Hematopoietic multipotent progenitor cell treated with erythropoietin and hydrocortisone succinate and interleukin-3 and kit ligand, for 15 days (in vitro differentiated cells): ENCODE results near the gene ADGRF1.

Source experiments
- DNase-seq: peaks from one replicate; pipeline ENCODE4 v3.0.0-alpha.2; 2015; ENCODE audit warnings: low spot score

Gene ADGRF1

DNA sequence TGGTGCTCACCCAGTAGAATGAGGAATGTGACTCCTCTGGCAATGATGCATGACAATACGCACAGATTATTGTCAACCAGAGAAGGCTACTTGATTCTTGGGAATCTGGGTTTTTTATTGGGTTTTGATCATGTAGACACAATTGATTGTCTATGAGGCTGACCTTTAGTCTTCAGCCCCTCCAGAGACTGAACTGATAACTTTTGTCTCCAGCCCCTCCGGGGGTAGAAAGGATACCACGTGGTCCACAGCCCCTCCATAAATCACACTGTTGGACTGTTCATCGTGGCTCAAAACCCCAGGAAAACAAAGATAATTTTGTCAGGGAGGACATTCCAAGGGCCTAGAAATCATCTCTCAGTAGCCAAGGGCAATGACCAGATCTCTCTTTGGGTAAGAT is 62.9 kb downstream of the ADGRF1 start:
- no peak for DNase-seq

DNA sequence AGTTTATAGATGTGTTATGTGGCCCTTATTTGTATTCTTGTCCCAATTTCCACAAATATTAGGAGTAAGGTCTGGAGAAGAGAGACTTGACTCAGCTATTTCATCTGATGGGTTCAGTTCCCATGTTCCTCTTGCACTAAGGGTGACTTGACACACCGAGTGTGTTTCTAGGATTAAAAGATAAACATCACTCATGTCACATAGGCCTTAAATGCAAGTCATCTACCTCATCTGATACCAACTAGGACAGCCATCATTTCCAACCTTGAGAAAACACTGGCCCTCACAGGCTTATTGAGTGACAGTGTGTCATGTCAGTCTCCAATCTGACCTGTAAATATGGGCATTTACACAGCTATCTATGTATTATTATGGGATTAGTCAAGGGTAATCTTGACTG is 67.3 kb downstream of the ADGRF1 start:
- no peak for DNase-seq

DNA sequence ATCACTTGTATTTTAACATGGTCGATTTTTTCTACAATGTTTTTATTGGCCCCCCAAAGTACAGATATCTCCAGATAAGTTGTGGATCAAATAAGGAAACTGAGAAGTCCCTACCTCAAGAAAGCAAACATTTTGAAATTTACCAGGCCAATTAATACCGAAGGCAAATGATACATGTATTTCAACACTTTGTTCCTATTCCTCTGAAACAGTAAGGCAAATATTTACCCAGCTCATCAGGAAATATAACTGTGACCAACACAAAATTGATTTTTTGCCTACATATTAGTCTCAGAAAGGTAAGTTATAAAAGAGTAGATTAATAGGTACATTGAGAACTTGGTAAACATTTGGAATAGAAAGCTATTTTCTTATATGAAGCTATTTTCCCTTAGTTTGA is 69.1 kb downstream of the ADGRF1 start:
- no peak for DNase-seq

DNA sequence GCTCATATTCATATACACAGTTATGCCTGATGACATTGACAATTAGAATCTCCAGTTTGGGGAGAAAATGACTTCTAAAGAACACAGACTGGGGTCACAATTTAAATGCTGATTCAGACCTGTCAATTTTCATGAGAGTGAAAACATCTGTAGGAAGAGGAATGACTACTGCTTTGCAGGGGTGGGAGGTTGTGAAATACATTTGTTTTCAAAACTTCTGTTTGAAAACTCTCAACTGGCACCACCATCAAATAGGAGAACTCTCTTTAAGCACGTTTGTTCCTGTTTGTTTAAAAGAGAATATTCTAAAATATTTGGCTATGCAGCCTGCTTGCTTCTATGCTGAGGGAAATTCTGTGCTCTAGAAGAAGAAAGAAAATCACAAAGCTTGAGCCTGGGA is 69.6 kb downstream of the ADGRF1 start:
- DNase-seq, result no peak

DNA sequence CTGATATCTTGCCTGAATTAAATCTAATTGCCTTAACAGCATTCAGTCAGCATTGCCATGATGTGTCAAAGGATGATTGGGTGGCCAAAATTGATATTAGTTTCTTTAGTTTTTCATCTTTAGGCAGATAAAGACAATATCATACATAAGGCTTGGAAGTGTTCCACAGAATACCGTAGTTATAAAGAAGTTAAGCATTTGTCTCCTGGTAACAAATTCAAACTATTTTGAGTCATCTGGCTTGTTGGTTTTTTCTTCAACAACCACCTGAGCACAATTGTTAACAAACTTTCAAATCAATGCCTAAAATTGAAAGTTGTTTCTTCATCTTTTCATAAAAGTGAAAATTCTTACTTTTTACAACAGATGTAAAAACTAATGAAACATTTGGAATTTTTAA is 72.9 kb downstream of the ADGRF1 start:
- no peak for DNase-seq

DNA sequence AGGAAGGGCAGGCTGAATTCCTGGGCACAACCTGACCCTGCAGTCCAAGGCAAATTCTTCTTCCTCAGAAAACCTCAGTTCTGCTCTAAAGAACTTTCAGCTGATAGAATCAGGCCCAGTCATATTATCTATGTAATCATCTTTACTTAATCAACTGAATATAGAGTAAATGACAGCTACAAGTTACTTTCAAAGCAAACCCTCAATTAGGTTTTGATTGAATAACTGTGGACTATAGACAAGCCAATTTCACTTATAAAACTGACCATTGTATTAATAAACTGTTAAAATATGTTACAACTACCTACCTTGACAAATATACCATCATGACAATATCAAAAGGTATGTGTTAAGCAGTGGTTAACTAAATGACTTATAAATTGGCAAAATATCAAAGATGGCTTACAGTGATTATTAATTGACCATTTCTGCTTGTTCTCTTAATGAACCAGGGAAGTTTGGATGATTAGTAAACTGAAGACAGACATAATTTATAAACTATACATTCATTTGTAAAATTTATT is 74.2 kb downstream of the ADGRF1 start:
- no peak for DNase-seq

DNA sequence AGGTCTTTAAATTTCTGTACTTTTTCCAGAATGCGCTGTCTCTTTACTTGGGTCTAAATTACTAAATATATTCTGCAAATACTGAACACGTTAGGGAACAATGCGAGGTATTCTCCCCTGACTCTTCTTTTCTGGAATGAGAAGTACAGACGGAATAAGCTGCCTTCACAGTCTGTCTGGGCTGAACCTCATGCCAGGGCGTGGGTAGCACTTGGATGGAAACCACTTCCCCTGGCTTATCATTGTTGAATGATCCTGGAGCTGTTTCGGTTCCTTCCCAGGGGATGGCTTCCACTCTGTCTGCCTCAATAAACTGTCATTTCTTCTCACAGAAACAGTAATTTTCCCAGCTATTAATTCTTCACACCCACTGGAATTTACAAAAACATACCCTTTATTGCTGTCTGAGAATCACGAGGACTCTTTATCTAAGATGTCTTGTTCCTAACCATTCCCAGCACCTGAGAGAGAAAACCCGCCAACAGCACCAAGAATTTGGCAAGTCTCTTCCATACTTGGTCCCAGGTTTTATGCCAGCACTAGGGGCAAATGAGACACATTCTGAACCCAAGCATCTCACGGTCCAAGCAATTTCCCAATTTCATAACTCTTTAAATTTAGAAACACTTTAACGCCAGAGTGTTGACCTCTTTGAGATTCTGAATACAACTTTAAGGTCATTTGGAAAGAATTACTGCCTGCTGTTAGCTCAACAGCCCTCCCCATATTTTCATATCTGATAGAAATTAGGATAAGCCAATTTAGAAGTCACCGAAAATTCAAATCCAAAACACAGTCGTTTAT is 77.2 kb downstream of the ADGRF1 start:
- no peak for DNase-seq

DNA sequence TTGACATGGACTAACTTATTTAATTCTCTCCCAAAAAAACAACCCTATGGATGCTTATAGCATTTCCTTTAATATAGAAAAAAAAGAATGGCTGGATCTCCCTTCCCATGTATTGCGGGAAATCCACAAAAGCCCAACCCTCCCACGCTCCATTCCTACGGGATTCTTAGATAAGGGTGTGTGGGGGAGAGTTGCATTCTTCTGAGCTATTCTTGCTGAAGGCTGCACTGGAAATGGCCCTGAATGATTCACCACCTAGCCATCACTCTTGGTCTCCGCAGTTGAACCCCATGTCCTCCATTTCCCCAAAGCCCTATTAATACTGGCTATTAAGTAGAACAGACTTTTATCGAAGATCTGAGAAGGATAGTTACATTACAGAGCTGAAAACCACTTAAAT is 78.5 kb downstream of the ADGRF1 start:
- DNase-seq, result no peak

DNA sequence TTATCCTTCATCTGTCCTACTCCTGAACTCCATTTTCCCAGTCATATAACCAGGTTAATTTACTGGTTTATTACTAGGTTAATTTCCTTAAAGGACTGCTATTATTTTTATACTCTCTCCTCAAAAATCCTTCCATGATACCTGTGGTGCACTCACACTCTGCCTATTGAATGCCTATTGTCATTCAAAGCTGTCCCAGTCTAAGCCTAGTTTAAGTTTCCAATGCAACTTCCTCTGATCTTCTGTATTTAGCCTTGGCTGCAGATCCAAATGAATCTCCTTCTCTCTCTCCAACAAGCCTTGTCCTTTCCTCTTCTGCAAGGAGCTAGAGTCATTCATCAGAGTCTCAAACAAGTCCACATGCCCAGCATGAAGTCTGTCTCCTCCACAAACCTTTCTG is 79.1 kb downstream of the ADGRF1 start:
- DNase-seq, result no peak

DNA sequence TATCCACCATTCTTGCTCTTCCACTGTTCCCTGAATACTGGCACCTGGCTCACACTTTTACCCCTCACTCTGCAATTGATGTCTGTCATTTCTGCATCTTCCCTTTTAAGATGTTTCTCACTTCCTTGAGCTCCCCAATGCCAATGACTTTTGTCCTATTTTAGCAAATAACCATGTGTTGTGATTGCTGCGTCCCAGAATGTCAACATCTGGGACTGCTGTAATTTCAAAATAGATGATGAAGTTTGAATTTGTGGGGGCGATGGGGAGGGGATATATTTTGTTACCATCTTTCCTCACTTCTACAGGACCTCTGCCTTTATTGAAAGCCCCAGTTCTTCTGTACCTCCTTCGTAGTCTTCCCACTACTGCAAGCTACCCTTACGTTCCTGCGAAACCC is 80.4 kb downstream of the ADGRF1 start:
- no peak for DNase-seq

DNA sequence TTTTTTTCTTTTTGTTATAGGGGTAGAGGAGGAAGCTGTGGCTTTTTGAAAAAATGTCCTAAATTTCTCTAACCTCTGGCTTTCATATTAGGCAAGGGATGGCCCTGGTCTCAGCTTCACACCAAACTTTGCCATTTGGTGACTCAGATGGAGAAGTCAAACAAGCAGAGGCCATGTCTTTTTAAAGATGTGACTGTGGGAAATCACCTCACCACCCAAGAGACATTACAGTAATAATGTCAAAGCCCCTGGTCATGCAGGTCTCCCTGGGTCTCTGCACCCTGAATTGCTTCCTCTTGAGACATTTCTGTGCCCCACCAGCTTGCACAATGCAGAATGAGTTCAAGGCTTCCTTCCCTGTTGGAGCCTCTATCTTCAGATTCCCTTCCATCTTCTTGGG is 80.9 kb downstream of the ADGRF1 start:
- DNase-seq, result no peak

DNA sequence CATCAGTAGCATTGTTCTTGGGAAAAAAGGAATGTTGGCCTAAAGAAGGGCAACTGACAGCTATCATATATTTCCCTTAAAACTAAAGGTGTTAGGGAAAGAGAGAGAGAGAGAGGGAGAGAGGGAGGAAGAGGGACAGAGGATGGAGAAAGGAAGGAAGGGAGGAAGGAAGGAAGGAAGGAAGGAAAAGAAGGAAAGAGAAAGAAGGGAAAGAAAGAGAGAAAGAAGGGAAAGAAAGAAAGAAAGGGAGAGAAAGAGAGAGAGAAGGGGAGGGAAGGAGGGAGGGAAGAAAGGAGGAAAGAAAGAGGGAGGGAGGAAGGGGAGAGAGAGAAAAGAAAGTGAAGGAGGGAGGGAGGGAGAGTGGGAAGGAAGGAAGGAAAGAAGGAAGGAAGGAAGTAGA is 82.7 kb downstream of the ADGRF1 start:
- no peak for DNase-seq

DNA sequence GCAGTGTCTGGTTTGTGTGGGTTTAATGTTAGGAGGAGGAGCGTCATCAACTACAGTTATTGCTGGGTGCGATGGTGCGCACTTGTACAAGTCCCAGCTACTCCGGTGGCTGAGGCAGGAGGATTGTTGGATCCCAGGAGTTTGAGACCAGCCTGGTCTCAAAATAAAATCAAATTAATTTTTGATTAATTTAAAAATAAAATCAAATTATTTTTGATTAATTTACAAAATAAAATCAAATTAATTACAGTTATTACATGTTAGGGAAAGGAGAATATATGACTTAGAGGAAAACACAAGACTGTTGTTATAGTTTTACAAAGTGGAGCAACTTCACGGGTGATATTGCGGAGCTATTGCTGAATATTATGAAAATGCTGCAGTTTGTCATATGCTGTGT is 85.7 kb downstream of the ADGRF1 start:
- DNase-seq, result no peak

DNA sequence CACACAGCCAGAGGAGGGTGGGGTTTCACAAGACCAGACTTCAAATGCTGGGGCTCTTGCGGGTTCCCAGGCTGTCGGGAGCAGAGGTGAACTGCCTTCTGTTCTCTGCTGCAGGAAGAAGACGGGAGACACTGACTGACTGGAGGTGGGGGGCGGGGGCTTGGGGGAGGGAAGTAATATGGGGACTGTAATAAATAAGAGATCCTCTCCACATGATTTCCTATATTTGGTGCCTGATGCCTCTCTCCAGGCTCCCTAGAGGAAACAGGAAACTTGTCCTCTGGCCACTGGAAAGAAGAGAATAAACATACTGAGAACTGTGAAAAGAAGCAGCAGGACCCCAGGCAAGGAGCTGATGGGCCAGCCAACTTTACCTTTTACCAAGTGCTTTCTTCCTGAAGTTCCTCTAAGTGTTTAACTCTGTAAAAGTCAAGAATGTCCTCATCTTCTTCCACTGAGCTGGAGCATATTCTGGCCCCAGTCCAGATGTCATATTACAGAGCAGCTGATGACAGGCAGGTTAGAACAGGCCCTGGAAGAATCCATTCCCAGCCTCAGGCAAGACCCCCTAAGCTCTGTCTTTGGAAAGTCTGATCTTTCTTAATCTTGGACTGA is 87.2 kb downstream of the ADGRF1 start:
- no peak for DNase-seq

DNA sequence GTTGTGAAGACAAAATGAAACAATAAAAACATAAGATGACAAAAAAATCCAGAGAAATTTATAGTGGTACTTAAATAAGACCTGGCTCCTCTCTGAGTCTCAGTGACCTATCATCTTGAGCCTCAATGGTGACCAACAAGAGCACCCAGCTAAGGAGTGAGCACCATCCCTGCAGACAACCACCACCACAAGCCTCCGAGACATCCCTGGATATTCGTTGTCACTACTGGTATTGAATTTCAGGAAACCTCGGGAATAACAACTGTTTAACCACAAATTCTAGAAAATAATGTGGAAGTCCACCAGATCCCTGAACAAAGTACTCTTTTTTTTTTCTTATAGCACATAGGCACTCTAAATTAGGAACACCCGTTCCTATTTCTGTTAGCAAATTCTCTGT is 88.2 kb downstream of the ADGRF1 start:
- DNase-seq, result no peak

DNA sequence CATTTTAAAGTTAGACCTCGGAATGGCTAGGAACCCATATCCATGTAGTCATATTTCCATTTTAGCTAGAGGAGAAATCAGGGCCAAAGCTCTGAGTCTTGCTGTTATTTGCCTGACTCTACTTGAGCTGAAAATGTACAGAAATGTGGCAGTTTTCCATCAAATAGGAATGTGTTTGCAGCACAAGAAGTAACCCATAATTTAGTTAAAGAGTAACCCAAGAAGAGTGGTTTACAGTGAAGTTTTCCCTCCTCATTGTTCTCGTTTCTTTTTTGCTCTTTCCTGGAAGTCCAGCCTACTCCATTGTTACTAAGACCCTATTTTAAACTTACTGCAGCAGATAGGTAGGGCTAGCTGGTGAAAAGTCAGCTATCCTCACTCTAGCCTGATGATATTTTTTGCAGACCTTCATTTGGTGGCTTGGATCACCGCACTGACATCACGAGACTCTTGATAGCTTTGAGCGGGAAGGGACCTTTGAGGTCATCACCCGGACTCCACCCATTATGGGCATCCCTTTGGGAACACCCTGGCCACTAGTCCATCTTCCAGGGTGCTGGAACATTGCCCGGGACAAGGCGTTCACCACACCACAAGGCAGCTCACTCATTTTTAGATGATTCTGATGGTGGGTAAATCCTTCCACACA is 92.4 kb downstream of the ADGRF1 start:
- no peak for DNase-seq

DNA sequence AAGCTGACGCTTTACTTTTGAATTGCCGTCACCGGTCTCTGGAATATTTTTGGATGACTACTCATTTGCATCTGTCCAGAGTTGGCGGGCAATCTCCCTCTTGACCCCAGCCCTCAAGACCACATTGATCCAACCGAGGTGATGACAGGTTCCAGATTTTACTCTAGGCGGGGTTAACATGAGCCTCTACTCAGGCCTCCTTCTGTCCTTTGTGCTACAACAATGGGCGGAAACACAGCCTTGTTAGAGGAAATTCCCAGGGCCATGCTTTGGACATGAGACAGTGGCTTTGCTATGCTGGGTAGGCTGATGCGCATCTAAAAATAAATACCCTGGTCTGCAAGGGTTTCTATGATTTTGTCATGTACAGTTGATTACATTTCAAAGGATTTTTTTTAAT is 93.4 kb downstream of the ADGRF1 start:
- DNase-seq, result no peak
